ENCODE measurements around the gene CPXM2.

Gene CPXM2

DNA sequence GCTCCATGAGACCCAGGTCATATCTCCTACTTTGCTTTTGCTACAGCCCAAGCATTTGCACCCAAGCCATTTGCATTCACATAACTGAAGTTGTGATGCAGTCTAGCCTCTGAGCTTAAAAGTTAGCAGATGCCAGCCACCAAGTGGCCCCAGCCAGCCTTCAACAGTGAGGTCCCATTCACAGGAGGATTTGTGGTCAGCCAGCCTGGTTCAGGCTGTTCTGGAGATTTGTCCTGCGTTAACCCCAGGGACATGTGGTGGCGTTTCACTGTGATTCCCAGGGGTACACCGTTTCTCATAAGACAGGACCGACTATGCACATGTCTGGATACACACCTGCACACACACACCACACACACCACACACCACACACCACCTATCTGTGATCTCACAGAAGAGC lies 174.3 kb downstream of the CPXM2 start:
- H3K4me3 ChIP-seq (ENCODE audit: low read depth, low read length), result no peak overlapping the region
- no peak for DNase-seq (ENCODE audit: low read depth)
- TF ChIP-seq CTCF (conservative IDR thresholded peaks at IDR 0.05; ENCODE audit: low read depth, low read length), result no peak

DNA sequence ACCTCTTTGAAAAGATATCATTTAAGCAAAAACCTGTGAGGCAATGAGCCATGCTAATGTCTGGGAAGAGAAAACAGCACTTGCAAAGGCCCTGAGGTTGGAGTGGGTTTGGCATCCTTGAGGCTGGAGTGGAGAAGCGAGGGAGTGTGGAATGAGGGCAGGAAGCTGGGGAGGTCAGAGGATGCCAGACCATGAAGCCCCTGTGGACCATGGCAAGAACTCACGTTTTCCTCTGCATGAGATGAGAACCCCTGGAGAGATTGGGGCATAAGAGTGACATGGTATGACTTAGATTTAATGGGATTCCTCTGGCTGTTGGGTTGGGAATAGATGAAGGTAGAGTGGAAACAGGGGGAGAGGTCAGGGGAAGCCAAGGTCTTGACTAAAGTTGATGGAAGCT lies 176.1 kb downstream of the CPXM2 start:
- no peak for TF ChIP-seq CTCF (conservative IDR thresholded peaks at IDR 0.05; ENCODE audit: low read depth, low read length)
- no peak for DNase-seq (ENCODE audit: low read depth)

DNA sequence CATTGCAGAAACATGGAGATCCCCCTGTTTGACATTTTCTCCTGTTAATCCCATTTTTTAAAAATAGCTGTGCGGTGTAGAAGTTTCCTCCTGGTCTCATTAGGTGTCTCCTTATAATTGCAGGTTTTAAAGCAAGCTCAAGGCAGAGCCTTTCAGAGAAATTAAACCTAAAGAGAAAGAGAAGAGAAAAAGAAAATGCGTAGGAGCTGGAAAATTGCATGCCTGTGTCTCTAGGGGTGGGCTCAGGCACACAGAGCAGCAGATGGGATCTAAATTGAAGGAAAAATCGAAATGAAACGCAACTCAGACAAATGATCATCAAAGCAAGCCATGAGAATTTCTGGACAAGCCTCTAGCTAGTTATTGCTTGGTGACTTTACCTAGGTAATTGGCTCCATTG lies 185.4 kb downstream of the CPXM2 start:
- DNase-seq (ENCODE audit: low read depth), result no peak
- TF ChIP-seq CTCF (conservative IDR thresholded peaks at IDR 0.05; ENCODE audit: low read depth, low read length), result no peak
- H3K4me3 ChIP-seq (ENCODE audit: low read depth, low read length), result no peak overlapping the region

More for the DNA sequence above, 176.1 kb downstream of the CPXM2 start:
- H3K4me3 ChIP-seq (ENCODE audit: low read depth, low read length), result no peak overlapping the region

GRCh38 chr10:123704812-123705211 lies 186.8 kb downstream of the CPXM2 start:
- no peak for TF ChIP-seq CTCF (conservative IDR thresholded peaks at IDR 0.05; ENCODE audit: low read depth, low read length)
- DNase-seq (ENCODE audit: low read depth), result no peak
- H3K4me3 ChIP-seq (ENCODE audit: low read depth, low read length), result no peak overlapping the region

DNA sequence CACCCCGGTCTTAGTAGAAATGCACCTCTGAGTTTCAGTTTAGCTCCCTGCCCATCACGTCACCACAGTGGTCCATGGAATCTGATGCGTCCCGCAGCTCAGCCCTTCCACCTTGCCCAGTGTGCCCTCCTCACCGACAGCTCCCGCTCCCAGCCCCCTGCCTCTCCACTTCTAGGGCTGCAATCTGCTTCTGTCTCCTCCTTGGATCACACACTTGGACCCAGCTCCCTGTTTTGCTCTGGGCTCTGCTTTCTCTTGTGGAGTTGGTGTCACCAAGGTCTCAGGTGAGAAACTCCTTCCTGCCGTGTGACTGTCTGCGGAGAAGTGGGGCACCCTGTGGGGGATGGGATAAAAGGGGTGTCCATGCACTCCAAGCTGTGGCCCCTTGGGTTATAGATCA lies 187.5 kb downstream of the CPXM2 start:
- no peak overlapping the region for H3K4me3 ChIP-seq (ENCODE audit: low read depth, low read length)
- DNase-seq (ENCODE audit: low read depth), result no peak
- no peak for TF ChIP-seq CTCF (conservative IDR thresholded peaks at IDR 0.05; ENCODE audit: low read depth, low read length)

DNA sequence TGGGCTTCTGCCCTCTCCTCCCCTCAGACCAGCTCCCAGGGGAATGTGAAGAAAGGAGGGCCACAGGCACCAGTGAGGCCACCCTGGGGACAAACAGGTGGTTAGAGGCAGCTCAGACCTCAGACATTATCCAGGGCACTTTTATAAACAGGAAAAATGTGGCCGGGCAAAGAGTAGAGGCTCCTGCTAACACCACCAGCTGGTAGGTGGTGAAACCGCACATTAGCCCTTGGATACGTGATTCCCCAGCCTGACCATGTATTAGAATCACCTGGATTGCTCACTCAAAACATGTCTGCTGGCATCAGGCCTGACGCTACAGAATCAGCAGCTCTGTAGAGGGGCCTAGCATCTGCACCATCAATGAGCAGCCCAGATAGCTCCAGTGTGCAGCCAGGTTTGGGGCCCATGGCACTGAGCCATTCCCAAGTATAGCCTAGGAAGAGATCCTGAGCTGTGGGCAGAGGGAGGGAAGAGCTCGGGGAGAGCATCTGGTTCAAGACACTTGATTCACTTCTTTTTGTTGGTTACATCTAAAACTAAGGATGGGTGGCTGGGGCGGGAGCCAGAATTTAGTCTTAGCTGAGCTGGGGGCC lies 188.3 kb downstream of the CPXM2 start:
- DNase-seq (ENCODE audit: low read depth), result no peak
- TF ChIP-seq CTCF (conservative IDR thresholded peaks at IDR 0.05; ENCODE audit: low read depth, low read length), result no peak

More for the DNA sequence above, 188.3 kb downstream of the CPXM2 start:
- no peak overlapping the region for H3K4me3 ChIP-seq (ENCODE audit: low read depth, low read length)
